IgD-negative memory B cell (primary cell): ENCODE results near the gene SST. TPM values are rescaled to one million over a fixed set of nuclear protein-coding genes. Genes with fewer than 3 reads are reported as not detected.

Source experiments
- H3K27ac Mint-ChIP-seq, 3 donors: one replicate each; pipeline ENCODE4 v1.8.0; 2020 to 2022; ENCODE audit warnings: mild to moderate bottlenecking in 3 of 3, mixed read lengths in 3 of 3, moderate library complexity in 1 of 3
- H3K27me3 Mint-ChIP-seq: one replicate; pipeline ENCODE4 v1.8.0; 2021; ENCODE audit warnings: mixed read lengths
- H3K36me3 Mint-ChIP-seq: one replicate; pipeline ENCODE4 v1.8.0; 2020; ENCODE audit warnings: mild to moderate bottlenecking, mixed read lengths
- H3K4me1 Mint-ChIP-seq, 3 donors: one replicate each; pipeline ENCODE4 v1.8.0; 2020 to 2022; ENCODE audit warnings: mixed read lengths in 3 of 3, mild to moderate bottlenecking in 1 of 3
- H3K4me3 Mint-ChIP-seq, 4 donors: one replicate each; pipeline ENCODE4 v1.8.0; 2020 to 2022; ENCODE audit warnings: mild to moderate bottlenecking in 4 of 4, mixed read lengths in 4 of 4, moderate library complexity in 3 of 4
- H3K9me3 Mint-ChIP-seq, 3 donors: one replicate each; pipeline ENCODE4 v1.8.0; 2020 to 2021; ENCODE audit warnings: mixed read lengths in 3 of 3, mild to moderate bottlenecking in 1 of 3
- polyA plus RNA-seq: library from polyadenylated mRNA; unstranded; fragments of 300-500 nt; fragmentation: Illumina TruSeq; gene quantifications from one replicate; pipeline ENCODE4 v1.2.3, GENCODE V29; 2021

SST gene
- not detected for polyA plus RNA-seq

DNA sequence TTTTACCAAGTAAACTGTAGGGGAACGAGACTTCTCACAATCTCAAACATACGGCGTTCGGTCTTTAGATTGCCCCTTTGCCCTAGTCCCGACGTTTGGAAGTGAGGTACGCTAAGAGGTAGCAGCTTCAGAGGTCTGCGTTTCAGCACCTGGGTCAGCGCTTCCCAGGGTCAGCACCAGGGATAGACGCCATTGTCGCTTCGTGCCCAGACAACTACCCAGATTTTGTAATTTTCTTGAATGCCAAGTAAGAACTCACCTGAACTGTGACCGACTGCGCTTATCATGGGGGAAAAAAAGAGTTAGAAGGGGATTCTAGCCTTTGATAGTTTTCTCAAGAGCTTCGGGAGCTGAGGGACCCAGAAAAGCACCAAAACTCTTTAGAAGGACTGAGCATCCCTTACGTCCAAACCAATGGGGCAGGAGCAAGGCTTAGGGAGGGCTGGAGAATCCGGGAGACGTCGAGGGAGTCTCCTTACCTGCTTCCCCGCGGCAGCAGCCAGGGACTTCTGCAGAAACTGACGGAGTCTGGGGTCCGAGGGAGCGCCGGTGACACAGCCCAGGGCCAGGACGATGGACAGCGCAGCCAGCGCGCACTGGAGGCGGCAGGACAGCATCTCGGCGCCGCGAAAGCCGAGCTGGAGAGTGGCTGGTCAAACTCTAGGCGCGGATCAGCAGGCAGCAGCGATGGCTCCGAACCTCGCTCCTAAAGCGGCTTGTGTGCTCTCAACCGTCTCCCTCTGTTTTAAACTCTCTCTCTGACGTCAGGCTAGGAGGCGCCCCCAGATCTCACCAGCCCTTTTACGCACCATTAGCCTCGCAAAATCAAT, at the start of gene SST:
TSS of gene SST (minus strand) at position 720 of the 830 bp plus-strand sequence. CDS start at position 617, 103 bp downstream.
- Mint-ChIP-seq H3K27me3 (peaks cover 47% of the 10 kb centered on the region), H3K27ac (no peak within 1 kb of the TSS), H3K4me3 (peak within 1 kb of the TSS in 1 of 4 donors; percentile 47), H3K4me1 (peaks cover 0 to 2% (median 2%) of the 10 kb centered on the region in 3 donors), H3K36me3 (no peaks in the 10 kb centered on the region), H3K9me3 (peaks cover 0 to 3% (median 0%) of the 10 kb centered on the region in 3 donors)

DNA sequence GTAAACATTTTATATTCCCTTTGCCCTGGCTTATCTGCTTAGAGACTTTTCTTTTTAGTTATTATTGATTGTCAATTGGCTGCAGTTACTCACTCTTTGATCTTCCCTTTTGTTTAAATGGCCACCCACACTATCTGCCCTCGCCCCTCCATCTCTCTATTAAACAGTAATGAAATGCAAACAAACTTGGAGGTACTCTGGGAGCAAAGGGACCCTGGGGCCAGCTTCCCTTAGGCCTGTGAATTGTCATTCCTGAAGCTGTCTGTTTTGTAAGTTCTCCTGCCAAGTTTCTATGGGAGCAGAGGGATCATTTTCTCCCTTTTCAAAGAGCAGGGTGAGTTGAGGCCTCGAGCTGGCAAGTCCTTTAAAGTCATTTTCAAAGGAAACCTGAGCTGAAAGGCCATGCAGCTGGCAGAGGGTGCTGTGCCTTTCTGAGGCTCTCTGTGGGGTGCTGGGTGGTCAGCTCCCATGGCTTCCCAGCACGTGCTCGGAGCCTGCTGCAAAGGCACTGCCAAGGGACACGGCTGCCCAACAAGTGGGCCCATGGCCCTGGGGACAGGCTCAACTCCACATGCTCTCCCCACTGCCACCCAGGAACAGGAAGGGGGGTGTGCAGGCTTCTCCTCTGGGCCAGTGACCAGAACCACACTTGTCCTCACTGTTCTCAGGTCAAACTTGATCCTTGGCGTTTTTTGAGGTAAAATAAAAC, 49.6 kb upstream of the SST start:
- Mint-ChIP-seq H3K4me1 (no peaks in the 10 kb centered on the region), H3K27me3 (peaks cover under 1% of the 10 kb centered on the region), H3K9me3 (no peaks in the 10 kb centered on the region), H3K4me3 (no peak overlapping the region), H3K36me3 (peaks cover 2% of the 10 kb centered on the region), H3K27ac (no peak overlapping the region)

DNA sequence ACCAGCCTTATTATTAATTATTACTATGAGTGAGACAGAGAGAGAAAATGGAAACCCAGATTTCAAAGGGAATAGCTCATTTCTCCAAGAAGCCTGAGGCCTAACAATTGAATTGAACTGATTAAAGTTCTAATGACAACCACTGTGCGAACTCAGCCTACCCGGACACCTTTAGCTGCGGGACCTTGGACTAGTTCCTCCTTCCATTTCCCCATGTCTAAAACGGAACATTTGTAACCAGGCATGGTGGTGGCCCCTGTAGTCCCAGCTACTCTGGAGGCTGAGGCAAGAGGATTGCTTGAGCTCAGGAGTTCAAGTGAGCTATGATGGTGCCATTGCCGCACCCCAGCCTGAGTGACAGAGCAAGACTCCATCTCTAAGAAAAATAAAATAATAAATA, 48.6 kb upstream of the SST start:
- H3K4me1 Mint-ChIP-seq, result peaks cover 0 to 5% (median 0%) of the 10 kb centered on the region in 3 donors
- H3K27ac Mint-ChIP-seq, result no peak overlapping the region
- no peak overlapping the region for H3K4me3 Mint-ChIP-seq
- H3K9me3 Mint-ChIP-seq, result no peaks in the 10 kb centered on the region
- H3K27me3 Mint-ChIP-seq, result peaks cover 4% of the 10 kb centered on the region
- no peaks in the 10 kb centered on the region for H3K36me3 Mint-ChIP-seq

DNA sequence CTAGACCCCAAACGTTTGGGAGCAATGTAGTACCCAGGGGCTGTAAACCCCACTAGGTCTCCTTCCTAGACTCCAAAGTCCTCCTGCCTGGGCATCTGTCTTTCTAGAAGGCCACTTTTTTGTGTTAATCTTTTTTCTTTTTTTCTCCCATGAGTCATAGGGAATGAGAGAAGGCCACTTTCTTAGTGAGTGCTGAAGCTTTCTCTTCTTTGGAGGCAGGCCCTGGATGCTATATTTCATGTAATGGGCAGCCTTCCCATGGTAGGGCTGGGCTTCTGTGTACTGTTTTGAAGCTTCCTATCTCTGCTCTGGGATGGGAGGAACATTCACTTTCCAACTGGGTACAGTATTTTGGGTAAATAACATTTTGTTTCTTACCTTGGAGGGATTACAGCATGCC, 47.4 kb upstream of the SST start:
- H3K4me3 Mint-ChIP-seq, result no peak overlapping the region
- H3K27ac Mint-ChIP-seq, result no peak overlapping the region
- H3K36me3 Mint-ChIP-seq, result no peaks in the 10 kb centered on the region
- H3K27me3 Mint-ChIP-seq, result peaks cover 4% of the 10 kb centered on the region
- peaks cover 0 to 5% (median 0%) of the 10 kb centered on the region in 3 donors for H3K4me1 Mint-ChIP-seq
- no peaks in the 10 kb centered on the region for H3K9me3 Mint-ChIP-seq

DNA sequence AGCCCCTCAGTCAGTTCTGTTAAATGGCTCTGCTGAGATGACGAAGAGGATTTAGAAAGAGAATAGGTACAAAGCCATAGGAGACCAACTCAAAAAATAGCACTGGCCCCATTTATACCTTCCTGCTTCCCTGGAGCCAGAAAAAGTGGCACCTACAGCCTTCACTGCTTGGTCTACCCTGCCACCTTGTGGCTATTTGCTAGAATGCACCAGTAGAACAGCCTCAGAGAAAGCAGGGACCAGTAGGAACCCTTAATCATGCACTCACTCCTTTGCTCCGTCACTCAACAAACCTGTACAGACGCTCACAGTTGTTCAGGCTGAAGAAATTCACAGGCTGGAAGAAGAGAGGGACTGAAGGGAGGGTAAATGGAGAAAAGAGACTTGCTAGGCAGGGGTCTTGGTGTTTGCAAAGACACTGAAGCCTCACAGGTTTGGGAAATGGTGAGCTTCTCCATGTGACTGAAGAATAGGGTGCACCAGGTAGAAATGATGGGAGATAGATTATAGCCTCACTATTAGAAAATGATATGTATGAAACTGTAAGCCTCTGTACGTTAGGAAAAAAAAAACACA, 44.3 kb upstream of the SST start:
- Mint-ChIP-seq H3K27ac (no peak overlapping the region), H3K36me3 (no peaks in the 10 kb centered on the region), H3K9me3 (no peaks in the 10 kb centered on the region), H3K27me3 (peaks cover 4% of the 10 kb centered on the region), H3K4me1 (peaks cover 0 to 5% (median 0%) of the 10 kb centered on the region in 3 donors), H3K4me3 (no peak overlapping the region)

DNA sequence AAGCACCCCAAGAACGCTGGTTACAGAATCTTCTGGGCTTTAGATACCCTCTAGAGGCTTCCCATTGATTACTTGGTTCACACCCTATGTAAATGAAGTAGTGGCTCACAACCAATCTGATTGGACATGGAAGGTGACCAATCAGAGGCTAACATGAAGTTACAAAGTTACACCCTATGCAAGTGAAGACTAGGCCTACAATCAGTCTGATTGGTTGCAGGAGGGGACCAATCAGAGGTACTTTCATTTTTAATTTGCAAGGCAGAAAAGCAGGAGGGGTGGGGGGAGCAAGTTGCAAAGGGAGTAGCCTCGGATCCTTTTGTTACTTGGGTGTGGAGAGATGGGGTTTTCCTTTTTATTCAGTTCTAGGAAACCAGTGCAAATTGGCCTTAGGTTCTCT, 43.3 kb upstream of the SST start:
- peaks cover 0 to 5% (median 0%) of the 10 kb centered on the region in 3 donors for H3K4me1 Mint-ChIP-seq
- no peaks in the 10 kb centered on the region for H3K36me3 Mint-ChIP-seq
- H3K4me3 Mint-ChIP-seq, result no peak overlapping the region
- no peak overlapping the region for H3K27ac Mint-ChIP-seq
- H3K27me3 Mint-ChIP-seq, result peaks cover 4% of the 10 kb centered on the region
- H3K9me3 Mint-ChIP-seq, result no peaks in the 10 kb centered on the region

DNA sequence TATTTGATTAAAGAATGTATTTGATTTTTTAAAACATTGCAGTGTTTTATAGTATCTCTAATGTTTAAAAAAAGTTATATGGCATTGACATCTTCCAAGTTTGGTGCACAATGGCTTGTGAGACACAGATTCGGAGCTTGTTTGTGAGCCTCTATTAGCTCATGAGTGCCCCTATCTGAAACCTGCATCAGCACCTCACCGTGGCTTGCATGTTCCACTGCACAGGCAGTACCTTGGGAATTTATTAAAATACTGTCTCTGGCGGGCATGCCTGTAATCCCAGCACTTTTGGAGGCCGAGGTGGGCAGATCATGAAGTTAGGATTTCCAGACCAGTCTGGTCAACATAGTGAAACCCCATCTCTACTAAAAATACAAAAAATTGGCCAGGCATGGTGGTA, 39.0 kb upstream of the SST start:
- Mint-ChIP-seq H3K36me3 (no peaks in the 10 kb centered on the region), H3K4me1 (no peaks in the 10 kb centered on the region), H3K4me3 (no peak overlapping the region), H3K27me3 (no peaks in the 10 kb centered on the region), H3K9me3 (no peaks in the 10 kb centered on the region), H3K27ac (no peak overlapping the region)

DNA sequence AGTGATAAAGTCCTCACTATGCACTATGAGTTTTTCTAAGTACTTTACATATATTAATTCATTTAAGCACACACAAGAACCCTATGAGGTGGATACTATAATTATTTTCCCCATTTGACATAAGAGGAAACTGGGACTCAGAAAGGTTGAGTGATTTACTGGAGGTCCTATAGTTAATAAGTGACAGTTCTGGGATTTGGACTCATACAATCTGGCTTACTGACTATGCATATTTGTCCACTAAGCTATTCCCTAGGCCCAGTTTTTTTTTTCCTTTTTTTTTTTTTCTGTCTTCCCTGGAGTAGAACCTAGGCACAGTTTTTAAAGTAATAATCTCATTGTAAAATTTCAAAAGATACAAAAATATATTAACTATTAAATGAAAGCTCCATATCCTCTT, 38.5 kb upstream of the SST start:
- no peaks in the 10 kb centered on the region for H3K36me3 Mint-ChIP-seq
- no peaks in the 10 kb centered on the region for H3K27me3 Mint-ChIP-seq
- no peak overlapping the region for H3K4me3 Mint-ChIP-seq
- H3K9me3 Mint-ChIP-seq, result no peaks in the 10 kb centered on the region
- H3K27ac Mint-ChIP-seq, result no peak overlapping the region
- no peaks in the 10 kb centered on the region for H3K4me1 Mint-ChIP-seq

DNA sequence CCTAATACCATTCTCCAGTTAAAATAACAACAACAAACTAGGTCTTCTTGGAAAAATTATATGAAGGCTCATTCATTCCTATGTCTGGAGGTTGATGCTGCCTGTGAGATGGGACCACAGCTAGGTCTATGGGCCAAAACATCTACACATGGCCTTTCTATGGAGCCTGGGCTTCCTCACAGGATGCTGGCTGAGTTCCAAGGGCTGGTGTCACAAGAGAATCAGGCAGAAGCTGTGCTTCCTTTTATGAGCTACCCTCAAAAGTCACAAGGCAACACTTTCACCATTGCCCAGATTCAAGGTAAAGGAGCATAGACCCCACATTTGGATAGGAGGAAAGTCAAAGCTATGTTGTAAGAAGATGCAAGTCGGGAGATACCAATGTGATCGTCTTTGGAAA, 36.8 kb upstream of the SST start:
- no peaks in the 10 kb centered on the region for H3K4me1 Mint-ChIP-seq
- H3K27me3 Mint-ChIP-seq, result no peaks in the 10 kb centered on the region
- H3K36me3 Mint-ChIP-seq, result no peaks in the 10 kb centered on the region
- no peak overlapping the region for H3K27ac Mint-ChIP-seq
- no peaks in the 10 kb centered on the region for H3K9me3 Mint-ChIP-seq
- no peak overlapping the region for H3K4me3 Mint-ChIP-seq

DNA sequence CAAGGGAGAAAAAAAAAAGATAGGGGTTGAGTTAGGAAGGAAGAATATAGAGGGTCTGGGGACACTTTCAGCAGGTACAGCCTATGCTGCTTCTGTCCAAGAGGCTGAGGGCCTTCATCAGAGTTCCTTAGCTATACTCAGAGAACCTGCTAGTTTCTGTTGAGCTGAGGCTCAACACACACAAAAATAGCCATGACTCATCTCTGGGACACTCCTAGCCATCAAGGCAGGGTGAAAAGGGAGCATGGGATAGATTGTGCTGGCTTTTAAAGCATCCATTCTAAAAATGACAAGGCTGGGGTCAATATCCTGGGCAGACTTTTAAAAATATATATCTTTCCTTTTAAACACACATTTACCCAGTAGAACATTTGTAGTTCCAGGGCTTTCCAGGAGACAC, 35.0 kb upstream of the SST start:
- H3K27me3 Mint-ChIP-seq, result no peaks in the 10 kb centered on the region
- no peak overlapping the region for H3K27ac Mint-ChIP-seq
- no peaks in the 10 kb centered on the region for H3K9me3 Mint-ChIP-seq
- H3K4me3 Mint-ChIP-seq, result no peak overlapping the region
- no peaks in the 10 kb centered on the region for H3K4me1 Mint-ChIP-seq
- no peaks in the 10 kb centered on the region for H3K36me3 Mint-ChIP-seq

DNA sequence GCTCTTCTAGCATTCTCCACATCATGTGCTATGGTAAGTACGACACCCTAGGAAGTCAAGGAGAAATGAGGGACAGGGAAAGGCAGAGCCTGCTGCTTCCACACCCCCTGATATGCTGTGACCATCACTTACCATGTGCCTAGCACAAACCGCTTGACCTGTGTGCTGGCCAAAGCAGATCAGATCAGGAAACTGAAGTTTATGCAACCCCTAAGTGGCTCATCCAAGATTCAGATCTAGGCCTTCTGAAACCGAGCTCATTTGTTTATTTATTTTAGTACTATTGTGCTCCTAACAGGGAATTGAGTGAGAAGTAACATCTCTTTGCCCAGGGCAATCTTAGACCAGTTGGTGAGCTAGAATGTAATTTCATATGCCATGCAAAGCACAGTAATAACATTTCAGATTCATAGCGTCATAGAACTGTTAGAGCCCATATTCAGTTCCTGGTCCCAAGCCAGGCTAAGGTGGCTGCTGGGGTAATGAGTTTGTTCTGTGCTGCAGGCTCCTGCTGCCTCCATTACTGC, 32.4 kb upstream of the SST start, which contains the start of gene RTP2:
TSS of gene RTP2 (minus strand) at position 51 of the 527 bp plus-strand sequence. CDS start 429 bp downstream, outside the sequence.
- H3K27me3 Mint-ChIP-seq, result no peaks in the 10 kb centered on the region
- no peaks in the 10 kb centered on the region for H3K4me1 Mint-ChIP-seq
- H3K9me3 Mint-ChIP-seq, result no peaks in the 10 kb centered on the region
- no peak within 1 kb of the TSS for H3K27ac Mint-ChIP-seq
- H3K36me3 Mint-ChIP-seq, result no peaks in the 10 kb centered on the region
- H3K4me3 Mint-ChIP-seq, result no peak within 1 kb of the TSS

DNA sequence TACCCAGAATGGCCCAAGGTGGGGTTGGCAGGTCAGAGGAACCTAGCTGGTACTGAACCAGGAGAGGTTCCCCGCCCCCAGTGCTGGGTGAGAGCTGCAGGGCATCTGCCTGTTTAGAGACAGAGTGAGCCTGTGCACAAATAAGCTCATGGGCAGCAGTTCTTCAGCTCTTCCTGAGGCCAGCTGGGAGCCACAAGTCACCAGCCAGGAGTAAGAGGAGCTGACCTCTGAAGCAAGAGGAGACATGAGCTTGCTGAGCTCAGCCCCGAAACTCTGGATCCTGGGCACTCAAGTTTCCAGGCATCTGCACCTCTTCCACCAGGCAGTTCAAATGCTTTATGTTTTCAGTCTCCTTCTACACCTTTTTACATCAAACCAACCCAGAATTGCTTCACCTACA, 30.1 kb upstream of the SST start:
- Mint-ChIP-seq H3K27me3 (peaks cover 2% of the 10 kb centered on the region), H3K36me3 (peaks cover 2% of the 10 kb centered on the region), H3K4me1 (peaks cover 0 to 2% (median 0%) of the 10 kb centered on the region in 3 donors), H3K4me3 (no peak overlapping the region), H3K9me3 (no peaks in the 10 kb centered on the region), H3K27ac (no peak overlapping the region)

DNA sequence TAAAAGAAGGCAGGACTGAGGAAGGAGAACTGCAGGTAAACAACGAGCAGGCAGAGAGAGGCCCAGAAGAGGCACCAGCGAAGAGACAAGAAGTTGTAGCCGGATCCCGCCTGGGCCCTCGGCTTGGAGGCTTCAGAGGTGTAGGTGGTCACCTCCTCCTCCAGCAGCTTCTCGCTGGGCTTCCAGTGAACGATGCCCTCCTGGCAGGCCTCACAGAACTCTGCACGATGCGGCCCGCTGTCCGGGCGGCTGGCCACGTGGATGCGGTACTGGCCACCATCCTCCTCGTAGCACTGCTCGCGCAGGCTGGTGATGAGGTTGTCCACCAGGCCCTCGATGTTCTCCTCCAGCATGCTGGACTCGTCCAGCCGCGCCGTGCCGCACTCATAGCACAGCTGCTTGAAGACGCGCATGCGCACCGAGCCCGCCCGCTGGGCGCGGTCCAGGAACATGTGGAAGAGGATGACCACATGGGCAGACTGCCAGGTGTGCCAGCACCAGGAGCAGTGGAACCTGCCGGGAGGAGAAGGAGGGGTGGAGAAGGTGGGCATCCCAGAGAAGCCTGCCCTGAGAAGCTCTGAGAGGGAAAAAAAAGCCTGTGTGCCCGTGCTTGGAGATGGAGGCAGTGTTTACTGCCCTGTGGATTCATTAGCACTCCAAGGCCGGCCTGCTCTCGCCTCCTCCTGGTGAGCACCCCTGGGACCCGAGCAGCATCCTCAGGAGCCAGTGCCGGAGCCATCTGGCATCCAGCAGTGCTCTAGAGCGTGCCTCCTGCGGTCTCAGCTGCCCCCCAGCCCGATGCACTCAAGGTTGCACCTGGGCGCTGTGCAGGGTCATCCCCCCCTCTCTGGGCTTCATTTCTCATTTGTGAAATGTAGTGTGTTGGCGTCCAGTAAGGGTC, 28.6 kb upstream of the SST start:
- peaks cover 5% of the 10 kb centered on the region for H3K27me3 Mint-ChIP-seq
- no peak overlapping the region for H3K27ac Mint-ChIP-seq

DNA sequence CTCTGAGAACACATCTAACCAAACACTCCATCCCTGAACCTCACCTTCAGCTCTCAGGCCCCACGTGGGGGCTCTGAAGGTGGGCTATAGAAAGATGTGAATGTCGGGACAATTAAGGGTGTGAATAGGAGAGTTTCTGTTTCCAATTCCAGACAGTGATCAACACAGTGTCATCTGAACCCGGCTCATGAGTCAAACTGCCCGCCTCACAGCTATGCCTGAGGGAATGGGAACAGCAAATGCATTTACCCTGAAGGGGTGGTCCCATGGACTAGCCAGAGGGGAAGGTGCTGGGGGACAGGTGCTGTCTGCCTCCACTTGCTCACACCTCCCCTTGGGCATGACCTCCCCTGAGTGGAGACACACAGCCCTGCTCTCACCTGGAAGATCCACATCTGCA, 25.8 kb upstream of the SST start:
- no peak overlapping the region for H3K4me3 Mint-ChIP-seq
- peaks cover 2% of the 10 kb centered on the region for H3K36me3 Mint-ChIP-seq
- H3K27me3 Mint-ChIP-seq, result peaks cover 7% of the 10 kb centered on the region
- H3K27ac Mint-ChIP-seq, result no peak overlapping the region
- no peaks in the 10 kb centered on the region for H3K9me3 Mint-ChIP-seq
- peaks cover 0 to 2% (median 0%) of the 10 kb centered on the region in 3 donors for H3K4me1 Mint-ChIP-seq

More for the DNA sequence above, 28.6 kb upstream of the SST start:
- Mint-ChIP-seq H3K36me3 (peaks cover 2% of the 10 kb centered on the region), H3K4me1 (peaks cover 0 to 2% (median 0%) of the 10 kb centered on the region in 3 donors), H3K9me3 (no peaks in the 10 kb centered on the region), H3K4me3 (no peak overlapping the region)
